NCI-H146 (cell line): Measurements from ENCODE around the gene RELB.
"Not testable (repeated sequence)": the region's sequence is repeated elsewhere in the genome, so short reads cannot be mapped to it uniquely, and the experiment has no call there.

ENCODE experiments used
- DNase-seq: peaks from one replicate; lab custom pipeline; 2025; lab: John Stamatoyannopoulos, UW

The RELB gene

GRCh38 chr19:44987148-44987675 lies 14.1 kb upstream of the RELB start:
- DNase-seq: no peak

DNA sequence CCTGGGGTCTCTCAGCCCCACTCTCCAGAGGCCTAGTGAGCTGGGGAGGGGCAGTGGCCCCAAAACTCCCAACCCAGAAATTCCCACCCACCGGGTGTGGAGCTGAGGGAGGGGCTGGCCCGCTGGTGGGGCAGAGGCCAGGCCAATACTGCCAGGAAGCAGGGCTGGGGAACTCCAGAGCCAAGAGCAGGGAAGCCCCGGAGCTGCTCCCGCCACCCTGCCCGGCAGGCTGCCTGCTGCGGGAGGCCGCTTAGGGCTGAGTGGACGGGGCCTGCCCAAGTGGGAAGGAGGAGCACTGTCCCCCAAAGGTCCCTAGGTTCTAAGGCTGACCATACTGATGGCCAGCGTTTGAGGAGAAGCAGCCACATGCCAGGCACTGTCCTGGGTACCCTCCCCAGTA lies 13.0 kb upstream of the RELB start:
- no peak for DNase-seq

GRCh38 chr19:44988896-44989556 lies 12.2 kb upstream of the RELB start:
- peak; percentile 28 for DNase-seq

DNA sequence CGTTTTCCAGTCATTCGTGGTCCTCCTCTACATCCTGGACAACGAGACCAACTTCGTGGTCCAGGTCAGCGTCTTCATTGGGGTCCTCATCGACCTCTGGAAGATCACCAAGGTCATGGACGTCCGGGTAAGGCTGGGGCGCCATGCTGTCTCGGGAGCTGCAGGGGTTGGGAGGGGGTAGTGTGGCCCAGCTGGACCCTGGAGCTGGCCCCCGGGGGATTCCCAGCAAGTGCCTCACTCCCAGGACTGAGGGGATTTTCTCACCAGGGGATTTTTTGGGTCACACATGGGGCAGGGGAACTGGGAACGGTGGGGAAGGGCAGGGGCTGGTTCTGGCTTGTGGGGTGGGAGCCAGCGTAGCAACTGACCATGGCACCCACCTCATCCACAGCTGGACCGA lies 10.8 kb upstream of the RELB start:
- DNase-seq: no peak

DNA sequence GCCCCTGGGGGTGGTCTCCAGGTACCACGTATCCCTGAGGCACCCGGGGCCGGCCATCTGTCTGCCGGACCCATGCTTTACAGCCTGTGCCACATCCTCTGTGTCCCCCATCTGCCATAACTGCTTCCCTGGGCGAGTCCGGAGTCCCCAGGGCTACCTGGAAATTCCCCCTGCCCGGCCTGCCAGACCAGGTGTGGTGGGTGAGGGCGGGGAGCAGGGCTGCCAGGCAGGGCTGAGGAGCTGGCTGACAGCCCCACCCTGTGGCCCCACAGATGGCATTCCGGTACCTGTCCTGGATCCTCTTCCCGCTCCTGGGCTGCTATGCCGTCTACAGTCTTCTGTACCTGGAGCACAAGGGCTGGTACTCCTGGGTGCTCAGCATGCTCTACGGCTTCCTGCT lies 10.3 kb upstream of the RELB start:
- DNase-seq: no peak

- no peak for DNase-seq
Measured at GRCh38 chr19:44992336-44993163, 8.7 kb upstream of the RELB start.

GRCh38 chr19:44993526-44993925 lies 7.7 kb upstream of the RELB start:
- no peak for DNase-seq

- DNase-seq: no peak
Measured at GRCh38 chr19:44993926-44994537, 7.2 kb upstream of the RELB start.

DNA sequence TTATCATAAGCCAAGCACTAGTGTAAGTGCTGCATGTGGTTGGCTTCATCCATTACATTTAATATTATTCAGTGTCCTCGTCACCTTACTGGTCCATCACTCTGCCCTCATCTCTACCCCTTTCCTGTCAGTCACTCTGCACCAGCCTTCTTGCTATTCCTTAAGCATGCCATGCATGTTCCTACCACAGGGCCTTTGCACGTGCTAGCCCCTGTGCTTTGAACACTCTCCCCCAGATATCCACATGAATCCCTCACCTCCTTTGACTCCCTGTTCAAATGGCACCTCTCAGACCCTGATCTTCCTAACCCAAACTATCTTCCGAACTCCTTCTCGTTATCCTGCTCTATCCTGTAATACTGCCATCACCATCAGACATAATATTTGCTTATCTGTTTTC lies 3.2 kb upstream of the RELB start:
- DNase-seq: no peak

GRCh38 chr19:44999131-44999925 lies 1.9 kb upstream of the RELB start:
- not testable (repeated sequence) for DNase-seq

GRCh38 chr19:45000665-45001064 lies 599 bp upstream of the RELB start:
- not testable (repeated sequence) for DNase-seq

GRCh38 chr19:45003485-45003884 lies 2.2 kb downstream of the RELB start:
- DNase-seq: no peak

DNA sequence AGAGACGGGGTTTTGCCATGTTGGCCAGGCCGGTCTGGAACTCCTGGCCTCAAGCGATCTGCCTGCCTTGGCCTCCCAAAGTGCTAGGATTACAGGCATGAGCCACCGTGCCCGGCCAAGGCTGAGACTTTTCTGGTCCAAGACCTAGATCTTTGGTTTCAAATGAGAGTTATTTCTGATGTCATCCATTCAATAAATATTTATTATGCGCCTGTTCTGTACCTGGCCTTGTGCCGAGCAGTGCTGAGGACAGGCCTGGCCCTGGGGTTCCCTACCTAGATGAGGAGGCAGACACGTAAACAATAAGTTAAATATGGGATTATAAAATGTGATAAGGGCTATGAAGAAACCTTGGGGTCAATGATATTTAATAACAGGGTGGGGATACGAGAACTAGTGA lies 4.5 kb downstream of the RELB start:
- DNase-seq: no peak

GRCh38 chr19:45008552-45008951 lies 7.3 kb downstream of the RELB start:
- no peak for DNase-seq

- DNase-seq: no peak
Measured at GRCh38 chr19:45009625-45010255, 8.5 kb downstream of the RELB start.

DNA sequence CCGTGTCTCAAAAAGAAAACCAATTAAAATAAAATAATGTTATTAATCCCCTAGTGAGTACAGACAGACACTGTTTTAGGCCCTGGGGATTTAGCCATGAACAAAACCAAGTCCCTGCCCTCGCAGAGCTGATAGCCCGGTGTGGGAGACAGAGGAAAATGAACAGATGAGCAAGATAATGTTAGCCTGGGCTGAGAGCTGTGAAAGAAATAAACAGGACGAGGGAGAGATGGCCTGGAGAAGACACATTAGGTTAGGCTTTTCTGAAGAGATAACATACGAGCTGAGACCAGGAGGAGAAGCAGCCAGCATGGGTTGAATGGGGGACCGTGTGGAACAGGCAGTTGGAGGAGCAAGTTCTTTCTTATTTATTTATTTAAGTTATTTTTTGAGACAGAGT lies 9.0 kb downstream of the RELB start:
- DNase-seq: no peak

GRCh38 chr19:45011959-45012358 lies 10.7 kb downstream of the RELB start:
- DNase-seq: no peak

DNA sequence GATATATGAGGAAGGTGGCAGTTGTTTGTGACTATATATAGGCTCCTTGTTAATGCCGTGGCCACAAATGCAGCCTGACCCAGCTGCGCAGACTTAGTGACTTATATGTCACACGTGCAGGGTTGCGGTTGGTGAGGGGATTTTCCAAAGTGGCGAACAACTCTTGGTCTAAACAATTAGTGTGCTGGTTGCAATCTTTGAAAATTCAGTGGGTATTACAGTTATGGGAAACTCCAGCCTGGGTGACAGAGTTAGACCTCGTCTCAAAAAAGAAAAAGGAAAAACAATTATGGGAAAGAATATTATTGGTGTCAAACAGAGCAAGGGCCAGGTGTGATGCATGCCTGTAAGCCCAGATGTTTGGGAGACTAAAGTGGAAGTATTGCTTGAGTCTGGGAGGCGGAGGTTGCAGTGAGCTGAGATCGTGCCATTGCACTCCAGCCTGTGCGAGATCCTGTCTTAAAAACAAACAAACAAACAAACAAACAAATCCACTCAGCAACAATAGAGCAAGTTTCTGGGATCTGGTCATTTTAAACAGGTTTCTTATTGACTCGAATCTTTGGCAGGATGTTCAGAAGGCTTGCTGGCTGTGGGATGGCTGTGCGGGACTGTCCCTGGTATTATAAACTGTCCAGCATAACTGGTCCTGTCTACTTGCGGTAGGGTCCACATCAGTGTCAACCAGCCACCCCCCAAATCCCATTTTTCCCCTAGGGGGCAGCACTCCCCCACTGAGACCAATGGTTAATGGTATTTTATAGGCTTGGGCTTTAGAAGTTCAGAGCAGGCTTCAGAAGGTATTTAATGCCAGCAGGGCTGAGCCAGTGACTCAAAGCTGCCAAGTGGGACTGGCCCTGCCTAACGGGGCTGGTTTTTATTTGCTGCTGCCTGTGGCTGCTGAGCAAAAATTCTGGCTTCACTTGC lies 15.4 kb downstream of the RELB start:
- peak; percentile 57 for DNase-seq

DNA sequence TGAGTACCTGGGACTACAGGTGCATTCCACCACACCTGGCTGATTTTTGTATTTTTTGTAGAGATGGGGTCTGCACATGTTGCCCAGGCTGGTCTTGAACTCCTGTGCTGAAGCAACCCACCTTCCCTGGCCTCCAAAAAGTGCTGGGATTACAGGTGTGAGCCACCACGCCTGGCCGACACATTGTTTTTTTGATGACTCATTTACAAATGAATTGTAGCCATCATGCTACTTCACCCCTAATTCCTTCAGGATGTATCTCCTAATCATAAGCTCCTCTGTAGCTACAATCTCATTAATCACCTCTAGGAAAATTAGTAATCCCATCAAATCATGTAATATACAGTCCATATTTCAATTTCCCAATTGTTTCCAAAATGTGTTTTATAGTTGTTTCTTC lies 17.9 kb downstream of the RELB start:
- no peak for DNase-seq

GRCh38 chr19:45020071-45020470 lies 18.8 kb downstream of the RELB start:
- no peak for DNase-seq

GRCh38 chr19:45021971-45022370 lies 20.7 kb downstream of the RELB start:
- DNase-seq: no peak
